BE2C (cell line): ENCODE results near the gene HELZ2.

Experiments used
- DNase-seq: peaks from one replicate; pipeline ENCODE4 v3.0.0-alpha.2; 2020
- H3K27me3 ChIP-seq: fragments of 250-450 bp; sonication (Bioruptor Pico); 2 replicates; pipeline ENCODE4 v1.5.1; 2020; ENCODE audit warnings: mild to moderate bottlenecking
- H3K36me3 ChIP-seq: fragments of 250-450 bp; sonication (Bioruptor Pico); 2 replicates; pipeline ENCODE4 v1.5.1; 2020; ENCODE audit warnings: mild to moderate bottlenecking
- H3K4me1 ChIP-seq: fragments of 250-450 bp; sonication (Bioruptor Pico); 2 replicates; pipeline ENCODE4 v1.5.1; 2020
- H3K4me3 ChIP-seq: 2 replicates; pipeline ENCODE4 v1.5.1; 2011; ENCODE audit warnings: low read depth, low read length
- H3K9me3 ChIP-seq: fragments of 250-450 bp; sonication (Bioruptor Pico); 2 replicates; pipeline ENCODE4 v1.5.1; 2020
- CTCF ChIP-seq: IDR thresholded peaks from 2 replicates; pipeline ENCODE4 v1.5.1; 2012; ENCODE audit warnings: mild to moderate bottlenecking, low read depth, low read length

Gene HELZ2

DNA sequence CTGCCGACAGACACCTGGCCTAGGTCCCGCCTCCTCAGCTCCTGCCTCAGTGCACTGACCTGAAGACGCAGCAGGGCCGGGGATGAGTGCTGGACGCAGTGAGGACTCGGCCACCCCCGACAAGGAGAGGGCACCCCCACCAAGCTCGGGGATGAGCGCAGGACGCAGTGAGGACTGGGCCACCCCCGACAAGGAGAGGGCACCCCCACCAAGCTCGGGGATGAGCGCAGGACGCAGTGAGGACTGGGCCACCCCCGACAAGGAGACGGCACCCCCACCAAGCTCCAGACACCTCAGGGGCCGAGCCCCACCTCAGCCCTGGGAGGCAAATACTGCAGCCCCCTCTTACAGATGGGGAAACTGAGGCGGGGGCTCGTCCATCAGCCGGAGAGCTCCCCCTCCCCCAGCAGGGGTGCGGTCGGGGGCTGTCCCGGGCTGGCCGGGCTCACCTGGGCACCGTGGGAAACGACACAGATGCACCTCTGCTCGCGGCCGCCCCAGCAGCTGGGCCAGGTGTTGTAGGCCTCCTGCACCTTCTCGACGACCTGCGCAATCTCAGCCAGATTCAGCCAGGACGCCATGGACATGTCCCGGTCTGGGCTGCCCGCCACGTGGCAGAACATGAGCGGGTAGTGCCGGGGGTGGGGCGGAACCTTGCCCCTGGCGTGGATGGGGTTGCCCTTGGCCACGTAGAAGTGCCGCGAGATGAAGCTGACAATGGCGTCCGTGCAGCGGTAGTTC is 7.5 kb downstream of the HELZ2 start:
- H3K27me3 ChIP-seq = no peaks in the 10 kb centered on the region
- no peak for TF ChIP-seq CTCF
- H3K4me1 ChIP-seq = no peaks in the 10 kb centered on the region
- H3K36me3 ChIP-seq = no peaks in the 10 kb centered on the region
- DNase-seq = no peak
- no peaks in the 10 kb centered on the region for H3K9me3 ChIP-seq
- no peak overlapping the region for H3K4me3 ChIP-seq

- H3K4me1 ChIP-seq = no peaks in the 10 kb centered on the region
- H3K4me3 ChIP-seq = no peak overlapping the region
- H3K36me3 ChIP-seq = no peaks in the 10 kb centered on the region
- no peaks in the 10 kb centered on the region for H3K27me3 ChIP-seq
- no peak for DNase-seq
- no peaks in the 10 kb centered on the region for H3K9me3 ChIP-seq
- TF ChIP-seq CTCF = no peak
These were observed 8.2 kb downstream of the HELZ2 start for GRCh38 chr20:63565699-63566335.

GRCh38 chr20:63565021-63565698 is 8.9 kb downstream of the HELZ2 start:
- Histone ChIP-seq H3K36me3 (no peaks in the 10 kb centered on the region), H3K4me3 (no peak overlapping the region), H3K27me3 (no peaks in the 10 kb centered on the region), H3K4me1 (no peaks in the 10 kb centered on the region), H3K9me3 (no peaks in the 10 kb centered on the region)
- no peak for TF ChIP-seq CTCF
- no peak for DNase-seq

GRCh38 chr20:63564036-63564810 is 9.8 kb downstream of the HELZ2 start:
- no peak for DNase-seq
- H3K36me3 ChIP-seq = no peaks in the 10 kb centered on the region
- no peak overlapping the region for H3K4me3 ChIP-seq
- no peaks in the 10 kb centered on the region for H3K27me3 ChIP-seq
- H3K9me3 ChIP-seq = no peaks in the 10 kb centered on the region
- TF ChIP-seq CTCF = no peak
- H3K4me1 ChIP-seq = no peaks in the 10 kb centered on the region

DNA sequence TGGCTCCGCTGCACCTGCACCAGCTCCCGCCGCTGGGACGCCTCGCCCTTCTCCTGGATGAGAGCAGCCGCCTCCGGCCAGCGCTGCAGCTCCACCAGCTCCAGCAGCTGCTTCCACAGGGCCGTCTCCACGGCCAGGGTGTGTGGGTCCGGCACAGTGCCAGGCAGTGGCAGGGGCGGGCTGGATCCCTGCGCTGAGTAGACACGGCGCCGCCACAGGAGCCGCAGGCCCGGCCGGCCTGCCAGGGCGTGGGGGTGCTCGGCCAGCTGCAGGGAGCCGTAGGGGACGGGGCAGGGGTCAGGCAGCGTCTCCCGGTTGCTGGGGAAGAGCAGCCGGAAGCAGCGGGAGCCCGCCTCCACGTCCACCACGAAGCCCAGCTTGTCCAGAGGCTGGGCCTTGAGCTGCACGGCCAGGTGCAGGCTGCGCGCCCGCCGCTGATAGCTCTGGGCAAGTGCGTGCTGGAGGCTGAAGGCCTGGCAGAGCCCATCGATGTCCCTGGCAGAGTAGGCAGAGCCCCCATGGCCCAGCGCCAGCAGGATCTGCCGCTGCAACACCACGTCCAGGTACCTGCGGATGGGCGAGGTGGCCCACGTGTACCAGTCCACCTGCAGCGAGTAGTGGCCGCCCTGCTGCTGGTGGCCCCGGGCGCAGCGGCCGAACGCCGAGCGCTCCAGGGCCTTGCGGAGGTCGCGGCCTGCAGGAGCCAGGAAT is 10.7 kb downstream of the HELZ2 start:
- Histone ChIP-seq H3K4me1 (no peaks in the 10 kb centered on the region), H3K4me3 (no peak overlapping the region), H3K27me3 (no peaks in the 10 kb centered on the region), H3K36me3 (no peaks in the 10 kb centered on the region), H3K9me3 (no peaks in the 10 kb centered on the region)
- no peak for DNase-seq
- no peak for TF ChIP-seq CTCF
